Glomerular endothelial cell (primary cell): Measurements from ENCODE around the gene HOXB4. TPM values are rescaled to one million over a fixed set of nuclear protein-coding genes. Genes with fewer than 3 reads are reported as not detected.

ENCODE experiments used
- DNase-seq: peaks from one replicate; pipeline ENCODE4 v3.0.0-alpha.2; 2011; ENCODE audit warnings: low read depth, low spot score; ENCODE audit errors: extremely low read depth
- total RNA-seq: library from RNA; depleted of rRNA; stranded (reverse); fragments of >200 nt; gene quantifications from 2 replicates; pipeline ENCODE4 v1.2.3, GENCODE V29; 2015

The HOXB4 gene
- 7.9 and 10.3 TPM in 2 replicates for total RNA-seq

DNA sequence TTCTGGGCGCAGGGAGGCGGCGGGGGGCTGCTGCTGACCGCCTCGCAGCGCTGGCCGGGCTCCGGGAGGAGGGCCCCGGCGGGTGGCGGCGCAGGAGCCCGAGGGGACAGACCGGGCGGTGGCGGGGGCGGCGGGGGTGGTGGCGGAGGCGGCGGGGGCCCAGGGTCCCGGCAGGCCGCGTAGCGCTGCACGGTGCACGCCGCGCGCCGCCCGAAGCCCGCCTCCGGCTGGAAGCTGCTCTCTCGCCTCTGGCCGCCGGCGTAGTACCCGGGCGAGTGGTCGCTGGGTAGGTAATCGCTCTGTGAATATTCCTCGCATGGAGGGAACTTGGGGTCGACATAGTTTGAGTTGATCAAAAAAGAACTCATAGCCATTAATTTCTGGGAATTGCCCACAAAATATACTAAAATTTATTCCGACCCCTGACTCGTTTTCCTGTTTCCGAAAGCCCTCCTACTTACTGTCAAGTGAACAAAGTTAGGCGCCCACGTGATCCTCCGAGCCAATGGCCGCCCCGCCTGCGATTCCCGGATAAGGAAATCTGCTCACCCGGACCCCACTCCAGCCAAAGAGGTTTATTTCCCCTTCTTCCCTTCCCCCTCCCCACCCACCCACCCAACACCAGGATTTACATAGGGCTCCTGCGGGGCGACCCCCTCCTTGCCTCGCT is at the start of gene HOXB4:
HOXB4 (minus strand) TSS at position 405 of the 670 bp plus-strand sequence; CDS start at position 374, 31 bp downstream.
- no peak for DNase-seq

DNA sequence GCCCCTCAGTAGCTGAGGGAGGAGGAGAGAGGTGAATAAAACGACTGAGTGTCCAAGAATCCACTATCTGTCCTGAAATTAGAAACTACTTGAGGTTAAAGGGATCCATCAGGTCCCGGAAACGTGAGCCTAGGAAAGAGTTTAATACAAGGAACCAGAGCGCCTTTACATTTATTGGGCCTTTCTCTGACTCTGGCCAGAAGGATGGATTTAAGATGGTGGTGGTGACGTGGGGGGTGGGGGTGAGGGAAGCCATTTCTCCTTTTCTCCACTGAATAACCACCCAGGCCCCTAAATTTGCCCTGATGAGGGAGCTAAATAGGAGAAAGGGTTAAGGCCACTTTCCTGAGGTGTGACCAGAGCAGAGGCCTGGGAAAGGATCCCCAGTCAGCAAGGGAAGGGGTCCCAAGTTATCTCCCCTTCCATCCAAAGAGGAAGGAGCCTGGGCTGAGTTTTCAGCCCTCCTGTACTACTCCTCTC is 49.0 kb upstream of the HOXB4 start:
- DNase-seq, result no peak

DNA sequence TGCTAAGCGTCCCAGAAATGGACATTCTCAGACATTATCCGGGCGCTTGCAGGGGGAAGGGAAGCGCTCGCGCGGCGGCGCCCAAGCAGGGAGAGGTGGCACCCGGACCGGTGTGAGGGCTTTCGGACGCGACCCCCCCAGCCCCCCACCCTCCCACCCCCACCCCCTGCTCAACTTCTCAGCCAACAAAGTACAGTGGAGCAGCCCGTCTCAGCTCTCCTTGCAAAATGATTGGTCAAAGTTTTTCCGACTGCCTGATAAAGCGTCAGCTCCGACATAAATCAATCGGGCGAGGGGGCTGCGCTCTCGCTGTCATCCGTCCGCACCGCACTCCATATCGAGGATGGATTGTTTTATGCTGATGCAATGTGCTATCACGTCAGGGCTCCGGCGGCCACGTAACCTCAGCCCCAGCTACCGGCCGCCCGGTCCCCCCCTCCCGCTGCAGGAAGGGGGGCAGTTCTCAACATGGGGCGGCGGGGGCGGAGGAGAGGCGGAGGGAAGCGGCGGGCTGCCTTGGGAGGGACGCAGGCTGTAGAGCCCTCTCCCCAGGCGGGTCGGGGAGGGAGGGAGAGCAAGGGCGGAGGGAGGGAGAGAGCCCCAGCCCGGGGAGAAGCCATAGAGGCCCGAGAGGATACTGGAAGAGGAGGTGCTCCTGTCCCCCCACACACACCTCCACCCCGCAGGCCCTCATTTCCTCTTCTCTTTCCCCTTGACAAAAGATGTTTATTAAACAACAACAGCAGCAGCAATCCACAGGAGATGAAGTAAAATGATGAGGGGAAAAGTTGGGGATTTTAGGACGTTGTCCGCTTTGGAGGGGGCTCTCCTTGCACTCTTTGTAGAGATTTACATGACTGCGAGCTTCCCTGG is 48.3 kb upstream of the HOXB4 start, which contains the start of gene HOXB9:
HOXB9 (minus strand) TSS at position 114 of the 873 bp plus-strand sequence; CDS start at position 25, 89 bp downstream.
- DNase-seq, result no peak

DNA sequence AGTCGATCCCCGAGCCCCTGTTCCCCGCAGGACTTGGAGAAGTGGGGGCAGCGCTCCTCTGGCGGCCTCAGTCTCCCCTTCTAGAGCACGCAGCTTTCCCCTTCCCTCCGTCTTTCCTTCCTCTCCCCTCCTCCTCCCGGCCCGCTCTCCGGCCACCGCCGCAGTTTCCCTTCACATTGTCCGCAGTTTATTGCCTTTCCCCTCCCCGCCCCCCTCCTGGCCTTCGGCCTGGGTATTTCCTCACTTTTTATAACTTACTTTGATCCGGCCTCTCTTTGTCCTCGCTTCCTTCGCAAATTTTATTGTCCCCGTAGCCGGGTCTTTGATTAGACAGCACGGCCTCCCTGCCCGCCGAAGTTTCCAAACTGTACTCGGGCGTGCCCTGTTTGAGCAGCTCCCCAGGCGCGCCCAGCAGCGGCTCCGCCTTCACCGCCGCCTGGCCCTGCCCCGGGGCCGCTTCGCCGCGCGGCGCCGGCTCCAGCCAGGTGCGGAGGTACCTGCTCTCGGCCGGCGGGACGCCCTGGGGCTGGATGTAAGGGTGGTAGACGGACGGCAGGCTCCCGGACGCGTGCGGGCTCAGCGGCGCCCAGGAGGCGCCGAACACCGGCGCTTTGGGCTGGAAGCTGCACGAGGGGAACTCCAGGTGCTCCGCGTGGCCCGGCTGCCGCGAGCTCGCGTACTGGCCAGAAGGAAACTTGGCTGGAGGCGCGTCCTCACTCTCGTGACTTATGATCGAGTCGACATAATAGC is 47.5 kb upstream of the HOXB4 start:
- no peak for DNase-seq

DNA sequence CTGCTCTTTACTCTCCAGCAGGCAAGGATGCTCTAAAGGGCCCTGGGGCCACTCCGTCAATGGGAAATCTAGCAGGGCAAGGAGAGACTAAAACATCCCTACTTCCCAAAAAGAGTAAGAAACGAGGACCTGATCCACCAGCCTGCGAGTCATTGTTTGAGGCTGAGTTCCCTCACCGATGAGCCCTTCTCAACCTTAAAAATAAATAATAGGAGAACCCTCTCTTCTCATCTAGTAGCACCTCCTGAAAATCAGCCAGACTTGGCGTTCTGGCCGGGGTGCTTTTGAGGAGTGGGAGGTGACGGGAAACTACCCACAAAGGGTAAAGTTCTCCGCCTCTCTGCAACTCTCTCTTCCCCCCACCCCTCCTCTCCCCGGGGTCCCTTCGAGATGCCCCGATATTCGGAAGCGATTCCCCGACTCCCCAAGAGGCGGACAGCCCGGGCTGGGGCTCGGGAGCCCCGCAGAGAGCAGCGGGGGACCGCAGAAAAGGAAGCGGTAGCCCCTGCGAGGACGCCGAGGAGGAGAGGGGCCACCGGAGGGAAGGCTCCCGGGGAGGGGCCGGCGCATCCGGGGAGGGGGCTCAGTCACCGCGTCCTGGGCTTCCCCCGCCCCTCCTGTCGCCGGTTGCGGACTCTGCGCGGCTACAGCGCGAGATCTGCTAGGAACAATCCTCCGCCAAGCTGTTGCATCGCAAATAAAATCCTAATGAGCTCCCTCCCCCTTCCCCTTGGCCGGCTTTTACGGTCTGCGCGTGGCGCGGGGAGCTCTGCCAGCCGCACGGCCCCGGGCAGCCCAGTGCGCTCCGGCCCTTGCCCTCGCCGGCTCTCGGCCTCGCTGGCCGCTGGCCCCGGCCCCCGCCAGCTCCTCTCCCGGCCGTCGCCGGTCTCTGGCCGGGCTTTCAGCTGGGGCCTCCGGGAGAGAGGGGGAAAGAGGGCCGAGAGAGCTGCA is 46.7 kb upstream of the HOXB4 start:
- DNase-seq, result no peak

DNA sequence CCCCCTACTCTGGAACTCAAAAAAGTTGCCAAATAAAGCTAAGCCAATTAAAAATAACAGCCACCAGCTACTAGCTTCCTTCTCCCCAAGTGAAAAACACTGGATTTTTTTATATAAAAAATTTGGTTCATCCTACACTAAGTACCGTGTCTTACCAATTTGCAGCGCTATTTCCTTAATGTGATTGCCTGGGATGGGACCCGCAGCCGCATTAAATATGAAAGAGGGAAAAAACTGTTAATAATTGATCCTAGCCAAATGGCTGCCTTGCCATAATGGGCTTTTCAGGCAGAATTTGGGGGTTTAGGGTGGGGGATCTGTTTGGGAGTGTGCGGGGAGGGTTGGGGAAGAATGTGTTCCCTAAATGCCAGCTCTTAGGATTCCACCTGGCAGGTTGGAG is 46.0 kb upstream of the HOXB4 start:
- DNase-seq, result no peak

DNA sequence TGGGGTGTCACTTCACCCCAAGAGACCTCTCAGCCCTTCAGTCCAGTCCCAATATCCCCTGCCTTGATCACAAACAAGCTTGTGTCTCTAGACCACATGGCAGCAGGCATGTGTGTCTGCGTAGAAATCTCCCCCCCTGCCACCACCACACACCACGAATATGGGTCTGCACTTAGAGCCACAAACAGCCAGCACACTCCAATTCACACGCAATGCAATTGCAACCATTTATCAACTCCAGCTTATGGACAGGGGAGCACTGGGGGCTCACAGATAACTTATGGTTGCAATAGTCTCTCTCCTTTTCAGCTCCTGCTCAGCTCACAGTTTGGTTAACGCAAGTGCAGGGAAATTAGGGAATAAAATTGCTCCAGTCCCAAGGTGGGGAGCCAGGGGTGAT is 45.4 kb upstream of the HOXB4 start:
- DNase-seq, result no peak

DNA sequence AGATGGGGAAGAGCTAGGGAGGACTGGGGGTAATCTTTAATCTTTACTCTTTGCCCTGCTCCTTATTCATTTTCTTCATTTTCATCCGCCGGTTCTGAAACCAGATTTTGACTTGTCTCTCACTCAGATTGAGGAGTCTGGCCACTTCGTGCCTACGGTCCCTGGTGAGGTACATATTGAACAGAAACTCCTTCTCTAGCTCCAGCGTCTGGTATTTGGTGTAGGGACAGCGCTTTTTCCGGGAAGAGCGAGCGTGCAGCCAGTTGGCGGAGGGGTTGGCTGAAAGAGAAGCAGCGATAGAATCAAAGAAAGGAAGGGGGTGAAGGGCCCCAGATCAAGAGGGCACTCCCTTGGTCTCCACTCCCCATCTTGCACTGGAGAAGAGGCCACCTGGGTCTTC is 44.7 kb upstream of the HOXB4 start:
- no peak for DNase-seq

DNA sequence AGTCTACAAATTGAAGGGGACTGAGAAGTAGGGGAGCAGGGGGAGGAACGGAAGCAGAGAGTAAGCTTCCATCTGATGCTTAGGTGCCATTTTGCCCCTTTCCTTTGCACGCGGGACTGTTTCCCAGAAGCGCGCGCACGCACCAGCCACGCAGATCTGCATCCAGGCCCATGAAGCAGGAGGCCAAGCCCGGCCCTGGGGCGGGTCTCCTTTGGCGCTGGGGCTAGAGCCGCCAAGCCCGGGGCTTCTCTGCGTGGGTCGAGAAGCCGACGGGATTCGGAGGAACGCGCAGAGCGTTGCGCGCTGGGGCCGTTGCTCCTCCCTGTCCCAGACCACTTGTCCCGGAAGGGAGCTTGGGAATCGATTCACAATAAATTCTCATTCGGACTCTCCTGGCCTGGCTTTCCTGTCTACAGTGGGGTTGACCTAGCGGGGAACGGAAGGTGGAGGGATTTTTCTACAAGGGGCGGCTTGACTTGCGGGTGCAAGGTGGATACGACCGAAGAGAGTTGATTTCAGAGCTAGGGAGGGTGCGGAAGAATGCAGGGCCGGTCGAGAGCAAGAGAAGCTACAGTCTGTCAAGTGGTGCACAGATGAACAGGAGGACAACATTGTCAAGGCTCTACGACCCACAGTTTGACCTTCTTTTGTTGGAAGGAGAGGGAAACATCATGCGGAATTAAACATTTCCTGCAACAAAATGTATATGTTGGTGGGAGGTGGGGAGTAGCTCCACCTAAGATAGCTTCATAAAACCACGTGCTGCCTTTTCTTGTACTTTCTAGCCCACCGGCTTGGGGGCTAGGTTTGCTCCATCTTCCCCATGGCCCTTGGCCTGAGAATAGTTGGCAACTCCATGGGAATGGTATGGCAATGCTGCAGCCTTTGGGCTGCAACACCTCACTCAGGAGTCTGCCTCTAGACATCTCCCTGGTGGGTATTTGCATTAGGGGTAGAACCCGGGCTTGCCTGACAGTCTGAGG is 43.6 kb upstream of the HOXB4 start:
- DNase-seq, result no peak

DNA sequence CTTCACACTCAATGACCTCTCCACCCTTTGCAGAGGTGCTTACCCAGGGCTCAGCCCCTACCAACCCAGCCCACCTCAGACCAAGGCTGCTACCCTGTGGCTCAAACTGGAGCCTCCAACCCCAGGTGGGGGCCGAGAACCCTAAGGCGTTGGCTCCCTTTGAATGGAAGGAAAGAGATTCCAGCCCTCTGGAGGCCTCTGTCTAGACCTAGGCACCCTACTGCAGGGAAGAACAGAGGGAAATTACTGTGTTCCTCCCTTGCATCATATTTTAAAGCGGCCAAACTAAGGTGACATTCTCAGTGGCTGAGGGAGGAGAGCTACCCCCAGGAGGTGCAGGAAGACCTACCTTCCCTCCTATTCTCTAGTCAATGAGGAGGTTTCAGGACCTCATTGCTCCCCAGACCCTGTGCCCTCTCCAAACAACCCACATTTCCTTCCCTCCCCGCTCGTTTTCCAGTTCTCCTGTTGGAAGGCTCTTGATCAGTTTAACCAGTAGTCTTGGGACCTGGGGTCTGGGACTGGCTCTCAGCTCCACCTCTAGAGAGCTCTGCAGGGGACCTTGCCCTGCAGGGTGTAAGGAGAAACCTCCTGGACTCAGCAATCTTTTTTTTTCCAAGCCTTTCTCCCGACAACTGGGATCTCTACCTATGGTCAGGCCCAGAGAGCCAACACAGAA is 42.5 kb upstream of the HOXB4 start:
- no peak for DNase-seq

DNA sequence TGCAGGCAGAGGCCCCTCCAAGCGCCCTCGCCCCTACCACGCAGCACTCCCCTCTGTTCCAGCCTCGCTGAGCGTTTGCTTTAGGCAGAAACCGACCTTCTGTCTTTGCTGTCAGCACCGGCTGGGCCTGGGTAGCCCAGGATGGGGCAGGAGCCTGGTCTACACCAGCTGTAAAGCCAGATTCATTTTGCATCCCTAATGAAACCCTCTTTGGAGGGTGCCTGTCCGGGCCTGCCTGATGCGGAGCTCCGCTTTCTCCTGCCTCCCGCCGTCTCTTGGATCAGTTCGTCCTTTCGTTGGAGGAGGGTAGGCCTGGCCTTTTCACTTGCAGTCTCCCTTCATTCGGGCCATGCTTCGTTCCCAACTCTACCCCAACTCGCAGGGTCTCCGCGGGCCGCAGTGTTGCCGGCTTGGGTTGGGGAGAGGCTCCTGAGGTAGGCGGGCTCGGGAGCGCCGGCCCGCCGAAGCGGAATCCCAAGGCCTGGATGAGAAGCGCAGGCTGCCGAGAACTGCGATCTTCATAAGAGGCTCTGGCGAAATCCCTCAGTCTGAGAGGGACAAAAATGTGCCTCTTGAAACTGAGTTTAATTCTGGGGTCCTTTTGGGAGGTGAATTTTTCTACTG is 41.8 kb upstream of the HOXB4 start:
- DNase-seq, result no peak

DNA sequence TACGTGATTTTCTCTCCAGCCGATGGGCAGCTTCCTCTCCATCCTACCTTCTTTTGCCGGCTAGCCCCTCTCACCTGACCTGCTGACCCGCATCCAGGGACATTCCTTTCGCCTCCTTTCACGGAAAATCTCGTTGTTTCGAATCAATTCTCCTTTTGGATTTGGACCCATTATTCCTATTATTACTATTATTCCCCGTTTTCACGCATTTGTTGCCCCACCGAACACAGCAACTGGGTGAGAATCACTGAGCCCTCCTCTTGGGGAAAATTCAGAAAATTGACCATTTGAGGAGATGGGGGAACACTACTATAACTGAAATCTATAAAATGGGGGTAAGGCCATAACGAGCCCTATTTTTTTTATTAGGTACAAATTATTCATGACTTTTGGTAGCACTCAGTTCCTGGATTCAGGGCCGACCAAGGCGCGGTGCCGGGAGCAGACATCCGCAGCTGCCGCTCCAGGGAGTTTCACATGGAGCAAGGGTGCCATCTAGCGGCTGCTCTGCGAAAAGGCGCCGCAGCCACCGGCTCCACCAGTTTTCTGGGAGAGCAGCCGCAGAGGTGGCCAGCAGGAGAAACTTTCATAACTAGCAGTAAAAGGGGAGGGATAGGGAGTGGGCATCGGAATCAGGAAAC is 40.2 kb upstream of the HOXB4 start:
- DNase-seq, result no peak

DNA sequence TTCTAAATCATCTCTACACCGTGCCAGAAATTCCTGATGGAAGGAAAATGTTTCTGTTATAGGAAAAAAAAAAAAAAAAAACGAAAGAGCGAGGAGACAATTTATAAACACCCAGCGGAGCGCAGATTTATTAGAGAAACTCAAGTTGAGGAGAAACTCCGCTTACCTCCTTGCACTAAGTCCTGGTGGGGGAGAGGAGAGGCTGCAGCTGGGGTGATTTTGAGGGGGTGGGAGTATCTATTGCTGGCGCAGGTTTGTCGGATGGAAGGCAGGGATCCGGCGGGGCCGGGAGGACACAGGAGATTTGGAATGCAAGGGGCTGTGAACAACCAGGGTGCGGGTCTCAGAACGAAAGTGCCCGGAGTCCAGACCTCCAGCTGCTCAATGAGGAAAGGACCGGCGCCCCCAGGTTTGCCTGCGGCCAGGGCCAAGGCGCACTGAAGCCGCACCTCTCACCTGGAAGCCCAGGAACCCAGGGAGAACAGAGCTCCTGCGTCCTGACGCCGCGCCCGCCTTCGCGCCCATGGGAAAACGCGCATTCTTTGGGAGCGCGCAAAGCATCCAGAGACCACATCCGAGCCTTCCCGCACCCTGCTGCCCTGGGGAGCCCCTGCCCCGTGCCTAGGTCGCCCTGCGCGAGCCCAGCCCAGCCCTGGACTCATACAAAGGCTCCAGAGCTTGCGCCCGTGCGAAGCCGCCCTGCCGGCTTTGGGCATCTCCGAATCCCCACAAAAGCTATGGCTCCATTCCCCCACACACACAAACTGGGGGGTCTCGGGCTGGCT is 39.5 kb upstream of the HOXB4 start:
- DNase-seq, result no peak

DNA sequence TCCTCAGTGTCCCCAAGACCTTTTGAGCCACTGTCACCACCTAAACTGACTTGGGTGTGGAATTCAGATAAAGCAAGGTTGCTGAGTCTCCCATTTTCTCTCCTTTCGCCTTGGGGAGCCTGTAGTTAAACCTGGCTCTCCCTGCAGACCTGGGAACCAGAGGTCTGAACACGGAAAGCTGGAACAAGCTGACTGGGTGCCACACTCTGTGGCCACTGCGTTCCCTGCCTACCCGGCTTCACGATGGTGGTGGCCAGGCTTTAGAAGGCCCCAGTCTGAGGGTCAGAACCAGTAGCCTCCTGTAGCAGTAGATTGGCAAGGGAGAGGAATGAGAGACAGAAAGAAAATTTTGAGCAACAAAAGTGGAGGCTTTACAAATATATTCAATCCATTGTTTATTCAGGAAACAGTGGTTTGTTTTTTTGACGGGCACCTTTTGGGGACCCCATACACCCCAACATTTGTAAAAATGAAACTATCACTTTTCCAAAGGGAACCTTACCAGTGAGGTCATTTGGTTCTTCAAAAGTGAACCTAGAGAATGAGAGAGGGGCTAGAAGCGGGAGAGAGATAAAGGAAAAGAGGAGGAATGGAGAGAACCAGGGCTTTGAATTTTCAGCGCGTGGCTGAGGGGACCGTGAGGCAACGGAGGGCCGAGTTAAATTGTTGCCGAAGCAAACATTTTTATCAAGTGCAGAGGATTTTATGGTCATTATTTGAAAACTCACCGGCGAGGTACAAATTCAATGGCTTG is 38.7 kb upstream of the HOXB4 start:
- DNase-seq, result no peak

DNA sequence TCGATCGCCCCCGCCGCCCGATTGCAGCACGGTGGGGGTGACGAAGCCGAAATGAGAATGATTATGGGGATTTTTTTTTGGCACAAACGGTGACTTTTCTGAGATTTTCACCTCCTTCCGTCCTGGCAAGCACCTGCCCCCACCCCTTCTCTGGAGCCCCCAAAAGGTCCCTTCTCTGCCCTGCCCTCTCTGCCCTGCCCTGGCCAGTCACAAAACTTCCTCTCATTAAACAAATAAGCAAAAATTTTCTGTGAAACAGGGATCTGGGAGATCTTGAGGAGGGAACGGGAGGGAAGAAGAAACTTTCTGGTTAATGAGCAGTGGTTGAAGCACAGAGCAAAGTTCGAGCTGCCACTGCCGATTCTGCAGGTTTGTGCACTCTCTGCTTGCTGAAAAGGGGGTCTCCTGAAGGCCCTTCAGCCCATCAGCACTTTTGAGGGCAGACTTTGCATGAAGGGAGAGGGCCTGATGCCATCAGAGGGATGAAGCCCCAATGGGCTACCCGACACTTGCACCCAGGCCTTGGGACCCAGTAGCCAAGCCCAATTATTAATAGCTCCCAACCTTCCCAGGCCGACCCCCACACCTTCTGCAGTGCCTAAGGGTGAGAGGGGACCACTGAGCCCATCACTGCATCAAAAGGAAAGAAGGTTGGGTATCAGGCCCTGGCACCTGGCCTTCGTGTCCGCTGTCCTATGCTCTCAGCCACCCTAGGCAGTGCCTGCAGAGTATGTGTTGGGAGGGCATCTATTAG is 38.0 kb upstream of the HOXB4 start:
- no peak for DNase-seq
